ENCODE results near the gene EPHA3. TPM values are rescaled to one million over a fixed set of nuclear protein-coding genes. Genes with fewer than 3 reads are reported as not detected.

Gene EPHA3
- 0.08 TPM for polyA plus RNA-seq (2013, experiment 1 of 2)
- polyA plus RNA-seq (2013, experiment 2 of 2): 0.08 TPM

- H3K27me3 ChIP-seq (ENCODE audit: control insufficient read depth in 1 of 2, insufficient read depth in 1 of 2, low read length in 2 of 2): peaks cover 0 to 55% of the 10 kb centered on the region in 2 experiments
- peak within 1 kb of the TSS; percentile 36 for H3K9ac ChIP-seq (ENCODE audit: low read length)
- H4K91ac ChIP-seq (ENCODE audit: low read length): no peak within 1 kb of the TSS
- no peak within 1 kb of the TSS for H3K27ac ChIP-seq (ENCODE audit: low read length, poor library complexity, severe bottlenecking)
- no peaks in the 10 kb centered on the region for H3K36me3 ChIP-seq (ENCODE audit: control insufficient read depth in 1 of 2, insufficient read depth in 2 of 2, low read depth in 1 of 2, low read length in 2 of 2)
- peak; percentile 63 for DNase-seq
- H3K4me2 ChIP-seq (ENCODE audit: low read length, poor library complexity, severe bottlenecking): peak within 1 kb of the TSS; percentile 98
- H4K8ac ChIP-seq (ENCODE audit: low read length): no peak within 1 kb of the TSS
- H3K14ac ChIP-seq (ENCODE audit: low read length in 2 of 2): peak within 1 kb of the TSS in 1 of 2 experiments; percentile 53
- no peak within 1 kb of the TSS for H2BK120ac ChIP-seq (ENCODE audit: low read depth, low read length)
- peak within 1 kb of the TSS; percentile 83 for H2AFZ ChIP-seq (ENCODE audit: low read depth, low read length)
- peaks cover 4% of the 10 kb centered on the region for H3K4me1 ChIP-seq (ENCODE audit: control insufficient read depth, insufficient read depth, low read depth, low read length)
- H2BK15ac ChIP-seq (ENCODE audit: low read depth, poor library complexity, severe bottlenecking): no peak within 1 kb of the TSS
- no peak within 1 kb of the TSS for H2BK5ac ChIP-seq (ENCODE audit: low read depth, low read length, poor library complexity, severe bottlenecking)
- H3K4ac ChIP-seq (ENCODE audit: low read depth in 1 of 2, low read length in 2 of 2): no peak within 1 kb of the TSS
- H3K18ac ChIP-seq (ENCODE audit: low read depth in 1 of 2, low read length in 2 of 2): peak within 1 kb of the TSS in 1 of 2 experiments; percentile 59
- H3K4me3 ChIP-seq (ENCODE audit: insufficient read depth in 1 of 2, low read depth in 1 of 2, low read length in 2 of 2): peak within 1 kb of the TSS; percentile 53 to 81
- H2BK12ac ChIP-seq (ENCODE audit: low read length in 2 of 2): no peak within 1 kb of the TSS
- H3K23ac ChIP-seq (ENCODE audit: low read length in 2 of 2): peak within 1 kb of the TSS in 1 of 2 experiments; percentile 1
- WGBS: 3% methylated on average over 30 of the region's 32 CpGs
- no peak within 1 kb of the TSS for H2AK5ac ChIP-seq (ENCODE audit: low read length, severe bottlenecking)
- H3K9me3 ChIP-seq (ENCODE audit: control insufficient read depth, low read length): no peaks in the 10 kb centered on the region
- no peaks in the 10 kb centered on the region for H3K79me1 ChIP-seq (replicated peaks; ENCODE audit: low read length, poor library complexity, severe bottlenecking)
These were observed at the start of gene EPHA3 for GRCh38 chr3:89107461-89108290. Gene EPHA3 (plus strand): TSS chr3:89107621. CDS start chr3:89107749, 128 bp downstream.

DNA sequence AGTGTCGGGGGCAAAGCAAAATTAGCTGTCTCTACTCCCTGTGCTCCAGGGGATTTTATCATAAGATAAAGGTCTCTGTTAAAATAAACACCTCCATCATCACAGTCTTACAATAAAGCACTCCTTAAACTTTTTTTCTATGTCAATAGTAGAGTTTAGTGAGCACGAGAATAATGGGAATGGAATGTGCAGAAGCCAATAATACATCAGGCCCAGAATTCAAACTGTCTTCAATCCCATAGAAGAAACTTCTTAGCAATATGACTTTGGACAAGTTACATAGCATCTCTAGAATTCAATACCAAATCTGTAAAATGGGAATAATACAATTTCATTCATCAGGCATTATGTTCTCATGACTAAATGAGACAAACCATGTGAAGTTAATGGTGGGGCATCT, 49.0 kb upstream of the EPHA3 start:
- no peak overlapping the region for H3K27ac ChIP-seq (ENCODE audit: low read length, poor library complexity, severe bottlenecking)
- no peak overlapping the region for H2BK5ac ChIP-seq (ENCODE audit: low read depth, low read length, poor library complexity, severe bottlenecking)
- no peak overlapping the region for H3K14ac ChIP-seq (ENCODE audit: low read length in 2 of 2)
- H2AK5ac ChIP-seq (ENCODE audit: low read length, severe bottlenecking): no peak overlapping the region
- H2BK12ac ChIP-seq (ENCODE audit: low read length in 2 of 2): no peak overlapping the region
- no peak overlapping the region for H3K9ac ChIP-seq (ENCODE audit: low read length)
- no peak overlapping the region for H3K4ac ChIP-seq (ENCODE audit: low read depth in 1 of 2, low read length in 2 of 2)
- no peak for DNase-seq
- no peaks in the 10 kb centered on the region for H3K9me3 ChIP-seq (ENCODE audit: control insufficient read depth, low read length)
- no peak overlapping the region for H3K18ac ChIP-seq (ENCODE audit: low read depth in 1 of 2, low read length in 2 of 2)
- no peaks in the 10 kb centered on the region for H3K79me1 ChIP-seq (replicated peaks; ENCODE audit: low read length, poor library complexity, severe bottlenecking)
- H2AFZ ChIP-seq (ENCODE audit: low read depth, low read length): no peak overlapping the region
- H3K4me3 ChIP-seq (ENCODE audit: insufficient read depth in 1 of 2, low read depth in 1 of 2, low read length in 2 of 2): no peak overlapping the region
- H2BK15ac ChIP-seq (ENCODE audit: low read depth, poor library complexity, severe bottlenecking): no peak overlapping the region
- H4K8ac ChIP-seq (ENCODE audit: low read length): no peak overlapping the region
- no peaks in the 10 kb centered on the region for H3K36me3 ChIP-seq (ENCODE audit: control insufficient read depth in 1 of 2, insufficient read depth in 2 of 2, low read depth in 1 of 2, low read length in 2 of 2)
- no peaks in the 10 kb centered on the region for H3K4me1 ChIP-seq (ENCODE audit: control insufficient read depth, insufficient read depth, low read depth, low read length)
- WGBS: no CpG with 5 or more reads among the region's 2 CpGs
- no peak overlapping the region for H3K23ac ChIP-seq (ENCODE audit: low read length in 2 of 2)
- H3K4me2 ChIP-seq (ENCODE audit: low read length, poor library complexity, severe bottlenecking): no peak overlapping the region
- H2BK120ac ChIP-seq (ENCODE audit: low read depth, low read length): no peak overlapping the region
- H4K91ac ChIP-seq (ENCODE audit: low read length): no peak overlapping the region
- no peaks in the 10 kb centered on the region for H3K27me3 ChIP-seq (ENCODE audit: control insufficient read depth in 1 of 2, insufficient read depth in 1 of 2, low read length in 2 of 2)

GRCh38 chr3:89059211-89059925, 48.1 kb upstream of the EPHA3 start:
- H3K79me1 ChIP-seq (replicated peaks; ENCODE audit: low read length, poor library complexity, severe bottlenecking): no peaks in the 10 kb centered on the region
- no peak overlapping the region for H2BK120ac ChIP-seq (ENCODE audit: low read depth, low read length)
- no peak overlapping the region for H3K4me2 ChIP-seq (ENCODE audit: low read length, poor library complexity, severe bottlenecking)
- H3K4me1 ChIP-seq (ENCODE audit: control insufficient read depth, insufficient read depth, low read depth, low read length): no peaks in the 10 kb centered on the region
- no peak overlapping the region for H3K23ac ChIP-seq (ENCODE audit: low read length in 2 of 2)
- no peak overlapping the region for H2BK15ac ChIP-seq (ENCODE audit: low read depth, poor library complexity, severe bottlenecking)
- no peak overlapping the region for H3K14ac ChIP-seq (ENCODE audit: low read length in 2 of 2)
- no peak overlapping the region for H3K4me3 ChIP-seq (ENCODE audit: insufficient read depth in 1 of 2, low read depth in 1 of 2, low read length in 2 of 2)
- no peak overlapping the region for H2AK5ac ChIP-seq (ENCODE audit: low read length, severe bottlenecking)
- H3K27me3 ChIP-seq (ENCODE audit: control insufficient read depth in 1 of 2, insufficient read depth in 1 of 2, low read length in 2 of 2): no peaks in the 10 kb centered on the region
- no peak overlapping the region for H2BK5ac ChIP-seq (ENCODE audit: low read depth, low read length, poor library complexity, severe bottlenecking)
- H2BK12ac ChIP-seq (ENCODE audit: low read length in 2 of 2): no peak overlapping the region
- H4K91ac ChIP-seq (ENCODE audit: low read length): no peak overlapping the region
- H3K4ac ChIP-seq (ENCODE audit: low read depth in 1 of 2, low read length in 2 of 2): no peak overlapping the region
- no peak overlapping the region for H3K9ac ChIP-seq (ENCODE audit: low read length)
- H3K27ac ChIP-seq (ENCODE audit: low read length, poor library complexity, severe bottlenecking): no peak overlapping the region
- H3K9me3 ChIP-seq (ENCODE audit: control insufficient read depth, low read length): no peaks in the 10 kb centered on the region
- H3K36me3 ChIP-seq (ENCODE audit: control insufficient read depth in 1 of 2, insufficient read depth in 2 of 2, low read depth in 1 of 2, low read length in 2 of 2): no peaks in the 10 kb centered on the region
- peak; percentile 43 for DNase-seq
- H2AFZ ChIP-seq (ENCODE audit: low read depth, low read length): no peak overlapping the region
- WGBS: 92% methylated on average over 5 of the region's 5 CpGs
- H3K18ac ChIP-seq (ENCODE audit: low read depth in 1 of 2, low read length in 2 of 2): no peak overlapping the region
- H4K8ac ChIP-seq (ENCODE audit: low read length): no peak overlapping the region

DNA sequence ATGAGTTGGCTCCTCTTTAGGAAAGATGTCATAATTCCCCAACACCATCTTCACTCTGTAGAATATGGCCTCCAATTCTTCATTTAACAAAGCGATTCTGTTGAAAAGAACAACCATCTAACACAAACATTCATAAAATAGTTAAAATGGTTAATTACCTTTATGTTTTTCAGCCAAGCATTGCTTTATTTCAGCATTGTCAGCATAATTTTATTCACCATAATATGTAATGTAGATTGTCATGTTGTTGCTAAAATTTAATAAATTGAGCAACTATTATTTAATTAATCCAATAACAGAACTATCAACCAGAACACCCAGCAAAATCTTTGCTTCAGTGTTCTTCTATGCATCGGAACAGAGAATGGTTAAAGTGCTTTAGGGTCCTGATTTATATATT, 46.2 kb upstream of the EPHA3 start:
- no peak overlapping the region for H2AK5ac ChIP-seq (ENCODE audit: low read length, severe bottlenecking)
- H2BK12ac ChIP-seq (ENCODE audit: low read length in 2 of 2): no peak overlapping the region
- DNase-seq: no peak
- H3K4me1 ChIP-seq (ENCODE audit: control insufficient read depth, insufficient read depth, low read depth, low read length): no peaks in the 10 kb centered on the region
- H3K36me3 ChIP-seq (ENCODE audit: control insufficient read depth in 1 of 2, insufficient read depth in 2 of 2, low read depth in 1 of 2, low read length in 2 of 2): no peaks in the 10 kb centered on the region
- H4K8ac ChIP-seq (ENCODE audit: low read length): no peak overlapping the region
- no peaks in the 10 kb centered on the region for H3K27me3 ChIP-seq (ENCODE audit: control insufficient read depth in 1 of 2, insufficient read depth in 1 of 2, low read length in 2 of 2)
- H3K27ac ChIP-seq (ENCODE audit: low read length, poor library complexity, severe bottlenecking): no peak overlapping the region
- H3K9me3 ChIP-seq (ENCODE audit: control insufficient read depth, low read length): no peaks in the 10 kb centered on the region
- H2BK120ac ChIP-seq (ENCODE audit: low read depth, low read length): no peak overlapping the region
- H3K79me1 ChIP-seq (replicated peaks; ENCODE audit: low read length, poor library complexity, severe bottlenecking): no peaks in the 10 kb centered on the region
- no peak overlapping the region for H4K91ac ChIP-seq (ENCODE audit: low read length)
- no peak overlapping the region for H2BK5ac ChIP-seq (ENCODE audit: low read depth, low read length, poor library complexity, severe bottlenecking)
- no peak overlapping the region for H3K23ac ChIP-seq (ENCODE audit: low read length in 2 of 2)
- no peak overlapping the region for H3K18ac ChIP-seq (ENCODE audit: low read depth in 1 of 2, low read length in 2 of 2)
- no peak overlapping the region for H3K14ac ChIP-seq (ENCODE audit: low read length in 2 of 2)
- WGBS: 100% methylated on average over 2 of the region's 2 CpGs
- no peak overlapping the region for H2AFZ ChIP-seq (ENCODE audit: low read depth, low read length)
- no peak overlapping the region for H2BK15ac ChIP-seq (ENCODE audit: low read depth, poor library complexity, severe bottlenecking)
- H3K9ac ChIP-seq (ENCODE audit: low read length): no peak overlapping the region
- H3K4ac ChIP-seq (ENCODE audit: low read depth in 1 of 2, low read length in 2 of 2): no peak overlapping the region
- H3K4me3 ChIP-seq (ENCODE audit: insufficient read depth in 1 of 2, low read depth in 1 of 2, low read length in 2 of 2): no peak overlapping the region
- H3K4me2 ChIP-seq (ENCODE audit: low read length, poor library complexity, severe bottlenecking): no peak overlapping the region

Measured in mesenchymal stem cell (in vitro differentiated cells and primary cell).